Stomach smooth muscle (tissue), 2 donors: ENCODE results near the gene ZNF70.

Experiments
- H3K27ac ChIP-seq: one replicate; pipeline ENCODE4 v1.7.0; 2013; ENCODE audit warnings: mild to moderate bottlenecking, low read length, inconsistent platforms
- H3K27me3 ChIP-seq, 2 donors: one replicate each; pipeline ENCODE4 v1.7.0; 2013; ENCODE audit warnings: low read length in 2 of 2; ENCODE audit not compliant: insufficient read depth in 2 of 2, control insufficient read depth in 1 of 2
- H3K36me3 ChIP-seq, 2 donors: one replicate each; pipeline ENCODE4 v1.7.0; 2013; ENCODE audit warnings: low read length in 2 of 2; ENCODE audit not compliant: control insufficient read depth in 2 of 2, insufficient read depth in 2 of 2
- H3K4me1 ChIP-seq: one replicate; pipeline ENCODE4 v1.7.0; 2013; ENCODE audit warnings: low read length; ENCODE audit not compliant: control insufficient read depth, insufficient read depth
- H3K4me3 ChIP-seq, 2 donors: one replicate each; pipeline ENCODE4 v1.7.0; 2013; ENCODE audit warnings: low read length in 2 of 2
- H3K9ac ChIP-seq, 2 donors: one replicate each; pipeline ENCODE4 v1.7.0; 2013; ENCODE audit warnings: low read length in 2 of 2, mild to moderate bottlenecking in 1 of 2
- H3K9me3 ChIP-seq, 2 donors: one replicate each; pipeline ENCODE4 v1.7.0; 2013; ENCODE audit warnings: low read length in 2 of 2; ENCODE audit not compliant: control insufficient read depth in 2 of 2
- donor health status: healthy.
- donor health status: Pancreatic carcinoma.

ZNF70 gene

GRCh38 chr22:23750714-23751440 is at the start of gene ZNF70:
Gene ZNF70, minus strand, starts transcription at chr22:23751112. Its CDS starts 5,972 bp downstream, at chr22:23745140.
- Histone ChIP-seq H3K4me1 (peaks cover 8% of the 10 kb centered on the region), H3K9me3 (no peaks in the 10 kb centered on the region), H3K4me3 (peak within 1 kb of the TSS; percentile 88 to 89), H3K9ac (peak within 1 kb of the TSS; percentile 90 to 95), H3K27me3 (no peaks in the 10 kb centered on the region), H3K36me3 (no peaks in the 10 kb centered on the region), H3K27ac (peak within 1 kb of the TSS; percentile 82)

DNA sequence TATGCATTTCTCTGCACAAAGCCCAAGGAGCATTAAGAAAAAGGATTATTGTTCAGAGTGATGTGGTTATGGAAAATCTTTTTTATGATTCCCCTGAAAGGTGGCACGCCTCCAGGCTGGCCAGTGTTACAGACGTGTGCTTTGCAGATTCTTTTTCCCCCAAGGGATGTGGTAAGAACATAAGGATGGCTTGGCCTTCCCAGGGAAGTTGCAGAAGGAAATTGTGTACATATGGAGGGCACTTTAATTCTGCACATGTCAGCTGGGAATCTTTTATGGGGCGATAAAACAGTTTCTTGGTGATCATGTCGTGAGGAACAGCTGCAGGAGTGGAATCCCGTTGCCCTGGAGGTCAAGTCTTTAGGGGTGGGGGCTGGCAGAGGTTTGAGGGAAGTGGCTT is 45.5 kb upstream of the ZNF70 start:
- Histone ChIP-seq H3K9me3 (no peaks in the 10 kb centered on the region), H3K9ac (no peak overlapping the region), H3K4me1 (peaks cover 2% of the 10 kb centered on the region), H3K27ac (no peak overlapping the region), H3K27me3 (no peaks in the 10 kb centered on the region), H3K36me3 (peaks cover 49 to 51% of the 10 kb centered on the region in 2 donors), H3K4me3 (no peak overlapping the region)

DNA sequence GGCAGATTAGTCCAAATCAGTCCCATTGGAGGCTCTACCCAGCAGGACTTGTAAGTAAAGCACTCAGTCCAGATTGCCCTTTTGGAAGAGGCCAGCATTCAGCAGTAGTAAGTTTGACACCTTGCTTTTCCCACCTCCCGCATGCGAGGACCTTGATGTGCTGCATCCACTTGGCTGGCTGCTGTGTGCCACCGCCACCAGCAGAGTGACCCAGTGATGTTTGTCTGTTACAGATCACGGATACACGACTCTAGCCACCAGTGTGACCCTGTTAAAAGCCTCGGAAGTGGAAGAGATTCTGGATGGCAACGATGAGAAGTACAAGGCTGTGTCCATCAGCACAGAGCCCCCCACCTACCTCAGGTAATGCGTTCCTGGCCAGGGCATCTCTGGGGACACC is 42.4 kb upstream of the ZNF70 start:
- Histone ChIP-seq H3K4me3 (no peak overlapping the region), H3K27ac (no peak overlapping the region), H3K4me1 (peaks cover 15% of the 10 kb centered on the region), H3K36me3 (peaks cover 34 to 35% of the 10 kb centered on the region in 2 donors), H3K9ac (no peak overlapping the region), H3K27me3 (no peaks in the 10 kb centered on the region), H3K9me3 (no peaks in the 10 kb centered on the region)

GRCh38 chr22:23791738-23792645 is 41.1 kb upstream of the ZNF70 start:
- Histone ChIP-seq H3K27me3 (no peaks in the 10 kb centered on the region), H3K9me3 (no peaks in the 10 kb centered on the region), H3K36me3 (peaks cover 33 to 34% of the 10 kb centered on the region in 2 donors), H3K4me3 (no peak overlapping the region), H3K9ac (no peak overlapping the region), H3K27ac (no peak overlapping the region), H3K4me1 (peaks cover 26% of the 10 kb centered on the region)

GRCh38 chr22:23790819-23791737 is 40.2 kb upstream of the ZNF70 start:
- Histone ChIP-seq H3K9ac (peak overlapping the region; percentile 13 to 14), H3K4me3 (no peak overlapping the region), H3K27me3 (no peaks in the 10 kb centered on the region), H3K4me1 (peaks cover 33% of the 10 kb centered on the region), H3K27ac (no peak overlapping the region), H3K9me3 (no peaks in the 10 kb centered on the region), H3K36me3 (peaks cover 25 to 27% of the 10 kb centered on the region in 2 donors)

GRCh38 chr22:23789638-23790037 is 38.7 kb upstream of the ZNF70 start:
- Histone ChIP-seq H3K9ac (peak overlapping the region in 1 of 2 donors; percentile 42), H3K27ac (no peak overlapping the region), H3K9me3 (no peaks in the 10 kb centered on the region), H3K4me3 (no peak overlapping the region), H3K36me3 (peaks cover 20 to 22% of the 10 kb centered on the region in 2 donors), H3K27me3 (no peaks in the 10 kb centered on the region), H3K4me1 (peaks cover 34% of the 10 kb centered on the region)

- no peaks in the 10 kb centered on the region for H3K9me3 ChIP-seq
- H3K4me3 ChIP-seq = no peak overlapping the region
- no peaks in the 10 kb centered on the region for H3K27me3 ChIP-seq
- H3K9ac ChIP-seq = no peak overlapping the region
- peaks cover 17 to 19% of the 10 kb centered on the region in 2 donors for H3K36me3 ChIP-seq
- H3K4me1 ChIP-seq = peaks cover 34% of the 10 kb centered on the region
- no peak overlapping the region for H3K27ac ChIP-seq
These were observed 38.2 kb upstream of the ZNF70 start for GRCh38 chr22:23789121-23789520.

GRCh38 chr22:23787910-23788309 is 37.0 kb upstream of the ZNF70 start:
- H3K4me3 ChIP-seq = peak overlapping the region; percentile 87 to 93
- H3K9ac ChIP-seq = peak overlapping the region; percentile 75 to 92
- no peaks in the 10 kb centered on the region for H3K27me3 ChIP-seq
- H3K9me3 ChIP-seq = no peaks in the 10 kb centered on the region
- no peak overlapping the region for H3K27ac ChIP-seq
- peaks cover 11% of the 10 kb centered on the region in 2 donors for H3K36me3 ChIP-seq
- peaks cover 34% of the 10 kb centered on the region for H3K4me1 ChIP-seq

DNA sequence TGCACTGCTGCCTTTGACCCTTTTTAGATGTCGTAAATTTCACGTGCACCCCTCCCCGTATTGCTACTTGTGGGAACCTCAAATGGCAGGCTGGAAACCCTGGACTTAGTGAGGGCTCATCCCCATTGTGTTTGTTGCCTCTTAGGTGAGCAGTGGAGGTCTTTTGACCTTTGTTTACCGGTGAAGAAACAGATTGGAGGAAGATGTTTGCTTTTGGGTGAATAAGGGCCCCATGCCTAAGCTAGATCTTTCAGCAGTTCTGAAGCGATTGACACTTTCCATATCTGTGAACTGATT is 36.6 kb upstream of the ZNF70 start:
- Histone ChIP-seq H3K9me3 (no peaks in the 10 kb centered on the region), H3K4me3 (peak overlapping the region; percentile 87 to 93), H3K4me1 (peaks cover 34% of the 10 kb centered on the region), H3K9ac (peak overlapping the region; percentile 75 to 92), H3K36me3 (peaks cover 9% of the 10 kb centered on the region in 2 donors), H3K27ac (no peak overlapping the region), H3K27me3 (no peaks in the 10 kb centered on the region)
